ENCODE data around the gene NKIRAS1.

The NKIRAS1 gene

GRCh38 chr3:23843869-23844268 lies 72.9 kb downstream of the NKIRAS1 start:
- Histone ChIP-seq H3K9ac (ENCODE audit: low read length) (no peak overlapping the region), H3K4me1 (ENCODE audit: control insufficient read depth, low read depth, low read length) (peaks cover 4% of the 10 kb centered on the region), H3K4ac (ENCODE audit: low read depth, low read length) (no peak overlapping the region), H3K4me3 (ENCODE audit: low read length) (no peak overlapping the region), H3K79me2 (ENCODE audit: control insufficient read depth, insufficient read depth, low read length) (peaks cover 31% of the 10 kb centered on the region), H2BK120ac (ENCODE audit: low read depth, low read length) (no peak overlapping the region), H3K27me3 (ENCODE audit: insufficient read depth, low read length, poor library complexity) (no peaks in the 10 kb centered on the region), H2BK5ac (ENCODE audit: low read length) (no peak overlapping the region), H3K27ac (ENCODE audit: low read depth, low read length) (no peak overlapping the region), H3K36me3 (ENCODE audit: control insufficient read depth, insufficient read depth, low read length) (no peaks in the 10 kb centered on the region), H3K79me1 (ENCODE audit: low read length) (peaks cover 14% of the 10 kb centered on the region), H3K56ac (ENCODE audit: low read length) (no peak overlapping the region), H2AK5ac (ENCODE audit: low read length) (no peak overlapping the region), H3K23ac (ENCODE audit: low read length) (no peak overlapping the region), H3K18ac (ENCODE audit: low read length) (no peak overlapping the region), H4K5ac (ENCODE audit: low read length) (no peak overlapping the region), H4K8ac (ENCODE audit: low read depth, low read length) (no peak overlapping the region), H3K4me2 (ENCODE audit: low read length) (no peak overlapping the region), H2BK15ac (replicated peaks; ENCODE audit: low read depth) (no peak overlapping the region)
- no peak for DNase-seq
- WGBS (ENCODE audit: extremely low coverage, insufficient coverage, low lambda C conversion rate) = no CpG with 5 or more reads among the region's 3 CpGs

Data from mesendoderm (in vitro differentiated cells).